NCI-H510A treated with DMSO at 0.1 percent for 48 hours (cell line): Measurements from ENCODE around the gene PDE4B.

ENCODE experiments used
- DNase-seq: peaks from one replicate; lab custom pipeline; 2025; lab: John Stamatoyannopoulos, UW

Gene PDE4B

GRCh38 chr1:66422804-66423203 lies 630.1 kb downstream of the PDE4B start:
- DNase-seq = no peak
